HepG2 (cell line): ENCODE data around the gene ASCL2.

Experiments used
- EZH2 ChIP-seq: conservative IDR thresholded peaks from 2 replicates; pipeline ENCODE4 v1.6.1; 2012; ENCODE audit warnings: mild to moderate bottlenecking, low read depth, low read length, moderate library complexity
- HNRNPH1 ChIP-seq: fragments of 200-400 bp; formaldehyde crosslinking; optimal IDR thresholded peaks from 2 replicates; pipeline ENCODE3; 2017; ENCODE audit warnings: mild to moderate bottlenecking, low read depth, low read length
- JUN ChIP-seq: sonication (generic); formaldehyde crosslinking; IDR thresholded peaks from 2 replicates; pipeline ENCODE4 v1.4.0; 2020; ENCODE audit warnings: mild to moderate bottlenecking, missing genetic modification reagents
- POLR2A ChIP-seq, 2 experiments: IDR thresholded peaks; 2 replicates each; pipeline ENCODE4 v1.6.1; 2011; ENCODE audit warnings: low read depth in 2 of 2, low read length in 2 of 2, mild to moderate bottlenecking in 1 of 2, moderate library complexity in 1 of 2; ENCODE audit not compliant: insufficient read depth in 1 of 2
- SP1 ChIP-seq, 2 experiments: fragments of 450-650 bp in 1 of 2; sonication (generic) in 1 of 2; formaldehyde crosslinking in 1 of 2; IDR thresholded peaks; 2 replicates each; pipeline versions ENCODE4 v1.4.0 to v1.6.1; 2016 to 2020; ENCODE audit warnings: missing genetic modification reagents in 1 of 2
- SP2 ChIP-seq: sonication (generic); formaldehyde crosslinking; IDR thresholded peaks from 2 replicates; pipeline ENCODE4 v1.5.1; 2020; ENCODE audit warnings: mild to moderate bottlenecking, missing genetic modification reagents
- ZMAT3 ChIP-seq: sonication (generic); formaldehyde crosslinking; conservative IDR thresholded peaks from 2 replicates; pipeline ENCODE4 v1.7.0; 2021; ENCODE audit warnings: missing genetic modification reagents
- ZNF17 ChIP-seq: sonication (generic); formaldehyde crosslinking; IDR thresholded peaks from 2 replicates; pipeline ENCODE4 v1.5.0; 2020; ENCODE audit warnings: mild to moderate bottlenecking, missing genetic modification reagents
- ZNF430 ChIP-seq: sonication (generic); formaldehyde crosslinking; IDR thresholded peaks from 2 replicates; pipeline ENCODE4 v1.9.0; 2021; ENCODE audit warnings: mild to moderate bottlenecking, missing genetic modification reagents
- ZNF558 ChIP-seq: sonication (generic); formaldehyde crosslinking; IDR thresholded peaks from 2 replicates; pipeline ENCODE4 v1.9.0; 2022; ENCODE audit warnings: mild to moderate bottlenecking, missing genetic modification reagents, borderline replicate concordance
- TF ChIP-seq, protein P1 (sequence below): sonication (generic); formaldehyde crosslinking; IDR thresholded peaks from 2 replicates; pipeline ENCODE4 v1.4.0; 2020; ENCODE audit warnings: mild to moderate bottlenecking, missing genetic modification reagents
- TF ChIP-seq, protein P2 (sequence below): sonication (generic); formaldehyde crosslinking; IDR thresholded peaks from 2 replicates; pipeline ENCODE4 v1.4.0; 2020; ENCODE audit warnings: mild to moderate bottlenecking, missing genetic modification reagents
- TF ChIP-seq, protein P3 (sequence below): sonication (generic); formaldehyde crosslinking; IDR thresholded peaks from 2 replicates; pipeline ENCODE4 v1.4.0; 2020; ENCODE audit warnings: missing genetic modification reagents

DNA sequence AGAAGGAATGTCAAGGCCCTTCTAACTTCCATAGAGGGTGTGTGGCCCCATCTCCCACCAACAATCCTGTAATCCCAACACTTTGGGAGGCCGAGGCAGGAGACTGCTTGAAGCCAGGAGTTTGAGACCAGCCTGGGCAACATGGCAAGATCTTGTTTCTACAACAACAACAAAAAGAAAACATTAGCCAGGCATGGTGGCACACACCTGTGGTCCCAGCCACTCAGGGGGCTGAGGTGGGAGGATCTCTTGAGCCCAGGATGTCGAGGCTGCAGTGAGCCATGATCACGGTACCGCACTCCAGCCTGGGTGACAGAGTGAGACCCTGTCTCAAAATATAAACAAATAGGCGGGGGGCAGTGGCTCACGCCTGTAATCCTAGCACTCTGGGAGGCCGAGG, 48.3 kb upstream of the ASCL2 start:
- TF ChIP-seq SP2 (CRISPR knock-in tag) (no peak), POLR2A (IDR thresholded peaks at IDR 0.05; ENCODE audit: insufficient read depth in 1 of 2, low read depth in 2 of 2, low read length in 2 of 2) (no peak), ZNF558 (CRISPR knock-in tag) (no peak), ZMAT3 (CRISPR knock-in tag) (no peak), EZH2 (no peak), ZNF430 (CRISPR knock-in tag) (no peak), SP1 (IDR thresholded peaks at IDR 0.05) (no peak), SP1 (CRISPR knock-in tag; IDR thresholded peaks at IDR 0.05) (no peak), HNRNPH1 (no peak), JUN (CRISPR knock-in tag) (no peak), ZNF17 (CRISPR knock-in tag) (no peak)
- TF ChIP-seq, protein P1, sequence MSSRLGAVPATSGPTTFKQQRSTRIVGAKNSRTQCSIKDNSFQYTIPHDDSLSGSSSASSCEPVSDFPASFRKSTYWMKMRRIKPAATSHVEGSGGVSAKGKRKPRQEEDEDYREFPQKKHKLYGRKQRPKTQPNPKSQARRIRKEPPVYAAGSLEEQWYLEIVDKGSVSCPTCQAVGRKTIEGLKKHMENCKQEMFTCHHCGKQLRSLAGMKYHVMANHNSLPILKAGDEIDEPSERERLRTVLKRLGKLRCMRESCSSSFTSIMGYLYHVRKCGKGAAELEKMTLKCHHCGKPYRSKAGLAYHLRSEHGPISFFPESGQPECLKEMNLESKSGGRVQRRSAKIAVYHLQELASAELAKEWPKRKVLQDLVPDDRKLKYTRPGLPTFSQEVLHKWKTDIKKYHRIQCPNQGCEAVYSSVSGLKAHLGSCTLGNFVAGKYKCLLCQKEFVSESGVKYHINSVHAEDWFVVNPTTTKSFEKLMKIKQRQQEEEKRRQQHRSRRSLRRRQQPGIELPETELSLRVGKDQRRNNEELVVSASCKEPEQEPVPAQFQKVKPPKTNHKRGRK (CRISPR knock-in tag), result no peak
- TF ChIP-seq, protein P2, sequence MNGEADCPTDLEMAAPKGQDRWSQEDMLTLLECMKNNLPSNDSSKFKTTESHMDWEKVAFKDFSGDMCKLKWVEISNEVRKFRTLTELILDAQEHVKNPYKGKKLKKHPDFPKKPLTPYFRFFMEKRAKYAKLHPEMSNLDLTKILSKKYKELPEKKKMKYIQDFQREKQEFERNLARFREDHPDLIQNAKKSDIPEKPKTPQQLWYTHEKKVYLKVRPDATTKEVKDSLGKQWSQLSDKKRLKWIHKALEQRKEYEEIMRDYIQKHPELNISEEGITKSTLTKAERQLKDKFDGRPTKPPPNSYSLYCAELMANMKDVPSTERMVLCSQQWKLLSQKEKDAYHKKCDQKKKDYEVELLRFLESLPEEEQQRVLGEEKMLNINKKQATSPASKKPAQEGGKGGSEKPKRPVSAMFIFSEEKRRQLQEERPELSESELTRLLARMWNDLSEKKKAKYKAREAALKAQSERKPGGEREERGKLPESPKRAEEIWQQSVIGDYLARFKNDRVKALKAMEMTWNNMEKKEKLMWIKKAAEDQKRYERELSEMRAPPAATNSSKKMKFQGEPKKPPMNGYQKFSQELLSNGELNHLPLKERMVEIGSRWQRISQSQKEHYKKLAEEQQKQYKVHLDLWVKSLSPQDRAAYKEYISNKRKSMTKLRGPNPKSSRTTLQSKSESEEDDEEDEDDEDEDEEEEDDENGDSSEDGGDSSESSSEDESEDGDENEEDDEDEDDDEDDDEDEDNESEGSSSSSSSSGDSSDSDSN (CRISPR knock-in tag), result no peak
- TF ChIP-seq, protein P3, sequence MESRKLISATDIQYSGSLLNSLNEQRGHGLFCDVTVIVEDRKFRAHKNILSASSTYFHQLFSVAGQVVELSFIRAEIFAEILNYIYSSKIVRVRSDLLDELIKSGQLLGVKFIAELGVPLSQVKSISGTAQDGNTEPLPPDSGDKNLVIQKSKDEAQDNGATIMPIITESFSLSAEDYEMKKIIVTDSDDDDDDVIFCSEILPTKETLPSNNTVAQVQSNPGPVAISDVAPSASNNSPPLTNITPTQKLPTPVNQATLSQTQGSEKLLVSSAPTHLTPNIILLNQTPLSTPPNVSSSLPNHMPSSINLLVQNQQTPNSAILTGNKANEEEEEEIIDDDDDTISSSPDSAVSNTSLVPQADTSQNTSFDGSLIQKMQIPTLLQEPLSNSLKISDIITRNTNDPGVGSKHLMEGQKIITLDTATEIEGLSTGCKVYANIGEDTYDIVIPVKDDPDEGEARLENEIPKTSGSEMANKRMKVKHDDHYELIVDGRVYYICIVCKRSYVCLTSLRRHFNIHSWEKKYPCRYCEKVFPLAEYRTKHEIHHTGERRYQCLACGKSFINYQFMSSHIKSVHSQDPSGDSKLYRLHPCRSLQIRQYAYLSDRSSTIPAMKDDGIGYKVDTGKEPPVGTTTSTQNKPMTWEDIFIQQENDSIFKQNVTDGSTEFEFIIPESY (CRISPR knock-in tag), result no peak
